H1 (cell line): Measurements from ENCODE around the gene ZNF317. TPM values are rescaled to one million over a fixed set of nuclear protein-coding genes. Genes with fewer than 3 reads are reported as not detected.

Experiments used
- CTCF ChIA-PET: fragments of 300-600 bp; sonication (Branson Sonifier 250); formaldehyde crosslinking; loops from one replicate; lab custom pipeline; 2021; ENCODE audit not compliant: partially characterized antibody; lab: Charles Lee
- POLR2A ChIA-PET: fragments of 300-600 bp; sonication (Branson Sonifier 250); formaldehyde crosslinking; loops from one replicate; lab custom pipeline; 2021; ENCODE audit warnings: inconsistent platforms; ENCODE audit not compliant: partially characterized antibody; lab: Charles Lee
- DNase-seq, 2 experiments: peaks; one replicate each; pipeline versions ENCODE4 v3.0.0 to v3.0.0-alpha.2; 2010 to 2022; ENCODE audit warnings: low spot score in 2 of 2, low read depth in 1 of 2, mixed read lengths in 1 of 2
- FAIRE-seq: peaks from 2 replicates; lab custom pipeline; 2011; peaks lifted over from hg19 to GRCh38; lab: Jason Lieb, UNC
- H2AFZ ChIP-seq: 2 replicates; pipeline ENCODE4 v1.8.1; 2012; ENCODE audit warnings: low read length, inconsistent platforms
- H2AK5ac ChIP-seq: 2 replicates; pipeline ENCODE4 v1.6.1; 2013; ENCODE audit warnings: low read depth, low read length
- H2BK120ac ChIP-seq: replicated peaks from 2 replicates; pipeline ENCODE3; 2013; ENCODE audit warnings: low read depth, low read length, inconsistent platforms
- H2BK12ac ChIP-seq: 2 replicates; pipeline ENCODE4 v1.6.1; 2013; ENCODE audit warnings: low read depth, low read length
- H2BK15ac ChIP-seq: 2 replicates; pipeline ENCODE4 v1.6.1; 2013; ENCODE audit warnings: low read length
- H2BK20ac ChIP-seq: 2 replicates; pipeline ENCODE4 v1.6.1; 2013; ENCODE audit warnings: low read length
- H2BK5ac ChIP-seq: 2 replicates; pipeline ENCODE4 v1.6.1; 2013; ENCODE audit warnings: low read depth, low read length
- H3K14ac ChIP-seq: 2 replicates; pipeline ENCODE4 v1.6.1; 2013; ENCODE audit warnings: inconsistent platforms; ENCODE audit not compliant: insufficient read length
- H3K18ac ChIP-seq: 2 replicates; pipeline ENCODE4 v1.6.1; 2013; ENCODE audit warnings: low read length; ENCODE audit errors: extremely low read depth
- H3K23ac ChIP-seq: 2 replicates; pipeline ENCODE4 v1.6.1; 2013; ENCODE audit warnings: inconsistent platforms; ENCODE audit not compliant: insufficient read length
- H3K23me2 ChIP-seq: 2 replicates; pipeline ENCODE4 v1.6.1; 2013; ENCODE audit warnings: low read depth, low read length
- H3K27ac ChIP-seq: 2 replicates; pipeline ENCODE4 v1.6.1; 2011; ENCODE audit warnings: low read depth, low read length, inconsistent platforms
- H3K27me3 ChIP-seq, 4 experiments: replicated peaks in 1 of 4; 1 replicate in 1 of 4; 2 replicates in 3 of 4; pipeline versions ENCODE4 v1.6.1 to v1.8.1; 2011 to 2013; ENCODE audit warnings: low read length in 3 of 4, mild to moderate bottlenecking in 3 of 4, inconsistent platforms in 2 of 4, mixed read lengths in 2 of 4, moderate library complexity in 1 of 4; ENCODE audit not compliant: control insufficient read depth in 3 of 4, insufficient read depth in 3 of 4; ENCODE audit errors: extremely low read depth in 1 of 4
- H3K36me3 ChIP-seq, 4 experiments: 2 replicates each; pipeline versions ENCODE4 v1.6.1 to v1.8.1; 2011 to 2013; ENCODE audit warnings: mild to moderate bottlenecking in 4 of 4, low read length in 3 of 4, moderate library complexity in 2 of 4, control low read depth in 1 of 4, inconsistent platforms in 1 of 4; ENCODE audit not compliant: insufficient read depth in 4 of 4, control insufficient read depth in 2 of 4
- H3K4ac ChIP-seq: replicated peaks from 2 replicates; pipeline ENCODE3; 2013; ENCODE audit warnings: low read length, low read depth, mixed read lengths, inconsistent platforms; ENCODE audit not compliant: insufficient read length
- H3K4me1 ChIP-seq, 4 experiments: replicated peaks in 1 of 4; 1 replicate in 1 of 4; 2 replicates in 3 of 4; pipeline versions ENCODE4 v1.6.1 to v1.8.1; 2011 to 2013; ENCODE audit warnings: low read length in 3 of 4, inconsistent platforms in 2 of 4, mixed read lengths in 1 of 4; ENCODE audit not compliant: insufficient read depth in 4 of 4, control insufficient read depth in 3 of 4
- H3K4me2 ChIP-seq, 2 experiments: 2 replicates each; pipeline versions ENCODE4 v1.6.1 to v1.8.1; 2011 to 2013; ENCODE audit warnings: low read depth in 2 of 2, low read length in 2 of 2, control low read depth in 1 of 2, inconsistent platforms in 1 of 2, mild to moderate bottlenecking in 1 of 2; ENCODE audit not compliant: insufficient read depth in 1 of 2
- H3K4me3 ChIP-seq, 4 experiments: fragments of 200-600, 300-600 bp in 1 of 4; sonication (generic), shearing (Covaris generic), sonication (Bioruptor Twin) in 1 of 4; 2 replicates each; pipeline versions ENCODE4 v1.5.1 to v1.8.1; 2011 to 2016; ENCODE audit warnings: low read length in 4 of 4, low read depth in 3 of 4, control low read depth in 2 of 4, inconsistent platforms in 2 of 4, mild to moderate bottlenecking in 2 of 4, mixed read lengths in 1 of 4, moderate library complexity in 1 of 4; ENCODE audit not compliant: insufficient read depth in 2 of 4; ENCODE audit errors: extremely low read depth in 1 of 4
- H3K56ac ChIP-seq: replicated peaks from 2 replicates; pipeline ENCODE3; 2013; ENCODE audit warnings: low read depth, mild to moderate bottlenecking, mixed read lengths, low read length, inconsistent platforms; ENCODE audit not compliant: insufficient read length
- H3K79me1 ChIP-seq: 2 replicates; pipeline ENCODE4 v1.6.1; 2013; ENCODE audit warnings: low read depth, low read length, control low read depth
- H3K79me2 ChIP-seq, 2 experiments: 2 replicates each; pipeline versions ENCODE4 v1.6.1 to v1.8.1; 2012 to 2013; ENCODE audit warnings: low read length in 2 of 2, mild to moderate bottlenecking in 2 of 2, inconsistent platforms in 1 of 2; ENCODE audit not compliant: insufficient read depth in 2 of 2, control insufficient read depth in 1 of 2
- H3K9ac ChIP-seq, 4 experiments: replicated peaks in 1 of 4; 1 replicate in 1 of 4; 2 replicates in 3 of 4; pipeline versions ENCODE4 v1.6.1 to v1.8.1; 2011 to 2013; ENCODE audit warnings: low read depth in 3 of 4, low read length in 3 of 4, control low read depth in 2 of 4, mild to moderate bottlenecking in 2 of 4, moderate library complexity in 2 of 4, inconsistent platforms in 1 of 4; ENCODE audit errors: extremely low read depth in 1 of 4
- H3K9me3 ChIP-seq, 2 experiments: 2 replicates each; pipeline versions ENCODE4 v1.6.1 to v1.8.1; 2012 to 2013; ENCODE audit warnings: mild to moderate bottlenecking in 2 of 2, moderate library complexity in 2 of 2, control low read depth in 1 of 2, inconsistent platforms in 1 of 2, low read depth in 1 of 2, low read length in 1 of 2, mixed read lengths in 1 of 2; ENCODE audit not compliant: insufficient read depth in 2 of 2
- H4K20me1 ChIP-seq, 2 experiments: replicated peaks in 1 of 2; 2 replicates each; pipeline versions ENCODE3 to v1.8.1; 2011 to 2013; ENCODE audit warnings: inconsistent platforms in 2 of 2, low read length in 2 of 2, mild to moderate bottlenecking in 1 of 2; ENCODE audit not compliant: insufficient read depth in 2 of 2, control insufficient read depth in 1 of 2
- H4K5ac ChIP-seq: 2 replicates; pipeline ENCODE4 v1.6.1; 2013; ENCODE audit warnings: low read length, low read depth, mixed read lengths, inconsistent platforms; ENCODE audit not compliant: insufficient read length
- H4K8ac ChIP-seq: 2 replicates; pipeline ENCODE4 v1.8.0; 2013; ENCODE audit warnings: mild to moderate bottlenecking, moderate library complexity, low read length, inconsistent platforms; ENCODE audit not compliant: insufficient read depth; ENCODE audit errors: extremely low read depth
- H4K91ac ChIP-seq: replicated peaks from 2 replicates; pipeline ENCODE3; 2013; ENCODE audit warnings: low read length, mixed read lengths, inconsistent platforms; ENCODE audit not compliant: insufficient read length
- KDM1A ChIP-seq: fragments of 200-600, 300-600 bp; sonication (generic); IDR thresholded peaks from 2 replicates; pipeline ENCODE4 v1.7.1; 2016; ENCODE audit warnings: mild to moderate bottlenecking, low read length, borderline replicate concordance
- WGBS, 2 experiments: shearing (Covaris generic) in 1 of 2; methylation state at CpG; one replicate each; pipeline versions ENCODE4 v1.1.6 to v1.1.7; 2013 to 2015; ENCODE audit warnings: low lambda C conversion rate in 2 of 2, mixed read lengths in 2 of 2, inconsistent platforms in 1 of 2, low coverage in 1 of 2, missing lambda C conversion rate in 1 of 2; ENCODE audit not compliant: insufficient replicate concordance in 2 of 2, insufficient coverage in 1 of 2, insufficient read length in 1 of 2; ENCODE audit errors: extremely low coverage in 1 of 2, missing lambda C conversion rate in 1 of 2; 5-methylcytosine and 5-hydroxymethylcytosine counted together
- polyA plus RNA-seq, 7 experiments: library from polyadenylated mRNA; depleted of rRNA in 3 of 7; stranded (reverse) in 5 of 7; unstranded in 2 of 7; fragments of >200 nt in 5 of 7; fragments of 200-250 nt in 2 of 7; gene quantifications; 1 replicate in 5 of 7; 2 replicates in 1 of 7; 4 replicates in 1 of 7; pipeline versions ENCODE4 v1.2.1 to v1.2.3, GENCODE V29; 2011 to 2013; ENCODE audit warnings: missing spikeins in 2 of 7, mixed read lengths in 2 of 7
- total RNA-seq: library from RNA; stranded (reverse); fragmentation: NEBNext Ultra II Directional; extraction: Animal tissue kit (Norgen Biotek cat#: 25700); gene quantifications from 2 replicates; pipeline ENCODE4 v1.2.1, GENCODE V29; 2021

ZNF317 gene
- total and polyA plus RNA-seq, 2 of the 8 experiments (the other 6 are each of a cell fraction or from before 2014, with no cell fraction given) = 22.6 to 41.5 TPM

DNA sequence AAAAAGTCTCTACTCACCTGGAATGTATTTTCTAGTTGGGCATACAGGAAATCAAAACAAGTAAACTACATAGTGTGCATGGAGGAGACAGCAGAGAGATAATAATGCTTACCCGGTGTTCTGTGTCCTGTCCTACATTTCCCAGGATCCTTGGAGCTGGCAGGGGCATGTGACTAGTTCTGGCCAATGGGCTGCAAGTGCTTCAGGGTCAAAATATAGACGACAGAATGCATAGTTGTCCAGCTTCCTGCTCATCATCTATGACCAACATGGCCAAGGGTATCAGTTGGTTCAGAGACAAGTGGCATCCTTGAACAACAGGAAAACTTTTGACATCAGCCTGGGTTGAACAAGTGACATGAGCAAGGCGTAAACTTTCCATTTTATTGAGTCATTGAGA, 8.5 kb downstream of the ZNF317 start:
- no peak overlapping the region for H2BK12ac ChIP-seq
- H2BK15ac ChIP-seq = no peak overlapping the region
- ChIA-PET CTCF (no interaction called here), POLR2A (interaction anchor here (0.8 to 1.2 kb wide), 2 partner anchors 13 to 18 kb away, joined by 3 read pairs; no protein-coding TSS in a partner anchor)
- no peak overlapping the region for H2BK20ac ChIP-seq
- no peak overlapping the region for H4K8ac ChIP-seq
- H3K4me1 ChIP-seq = no peaks in the 10 kb centered on the region
- no peak for TF ChIP-seq KDM1A
- H3K27ac ChIP-seq = no peak overlapping the region
- H3K14ac ChIP-seq = no peak overlapping the region
- H3K23me2 ChIP-seq = no peaks in the 10 kb centered on the region
- WGBS, 2 experiments = 89% methylated on average over 3 of the region's 3 CpGs; no CpG with 5 or more reads in 1 of the 2 experiments
- H3K4me2 ChIP-seq = no peak overlapping the region
- H2BK5ac ChIP-seq = no peak overlapping the region
- H4K91ac ChIP-seq = no peak overlapping the region
- H3K23ac ChIP-seq = no peak overlapping the region
- no peak overlapping the region for H2AFZ ChIP-seq
- no peak overlapping the region for H3K9ac ChIP-seq
- no peak overlapping the region for H2AK5ac ChIP-seq
- no peak overlapping the region for H3K56ac ChIP-seq
- H4K20me1 ChIP-seq = peaks cover 0 to 10% of the 10 kb centered on the region in 2 experiments
- FAIRE-seq = no peak
- peaks cover 82 to 99% of the 10 kb centered on the region in 2 experiments for H3K79me2 ChIP-seq
- H3K27me3 ChIP-seq = no peaks in the 10 kb centered on the region
- peaks cover 2 to 47% (median 12%) of the 10 kb centered on the region in 4 experiments; a peak in 5 of 8 replicates for H3K36me3 ChIP-seq
- no peak overlapping the region for H3K4me3 ChIP-seq
- H3K4ac ChIP-seq = no peak overlapping the region
- peaks cover 11% of the 10 kb centered on the region for H3K79me1 ChIP-seq
- peaks cover 35 to 40% of the 10 kb centered on the region in 2 experiments for H3K9me3 ChIP-seq
- DNase-seq = no peak
- H4K5ac ChIP-seq = no peak overlapping the region
- no peak overlapping the region for H3K18ac ChIP-seq
- no peak overlapping the region for H2BK120ac ChIP-seq
